HG03159 (cell line): ENCODE data around the gene CRYGN.

Source experiments
- ATAC-seq: cut with Tn5 transposase; IDR thresholded peaks from one replicate; pipeline ENCODE4 v1.9.1; 2021; ENCODE audit warnings: mild to moderate bottlenecking, moderate library complexity; ENCODE audit not compliant: unreplicated experiment

CRYGN gene

DNA sequence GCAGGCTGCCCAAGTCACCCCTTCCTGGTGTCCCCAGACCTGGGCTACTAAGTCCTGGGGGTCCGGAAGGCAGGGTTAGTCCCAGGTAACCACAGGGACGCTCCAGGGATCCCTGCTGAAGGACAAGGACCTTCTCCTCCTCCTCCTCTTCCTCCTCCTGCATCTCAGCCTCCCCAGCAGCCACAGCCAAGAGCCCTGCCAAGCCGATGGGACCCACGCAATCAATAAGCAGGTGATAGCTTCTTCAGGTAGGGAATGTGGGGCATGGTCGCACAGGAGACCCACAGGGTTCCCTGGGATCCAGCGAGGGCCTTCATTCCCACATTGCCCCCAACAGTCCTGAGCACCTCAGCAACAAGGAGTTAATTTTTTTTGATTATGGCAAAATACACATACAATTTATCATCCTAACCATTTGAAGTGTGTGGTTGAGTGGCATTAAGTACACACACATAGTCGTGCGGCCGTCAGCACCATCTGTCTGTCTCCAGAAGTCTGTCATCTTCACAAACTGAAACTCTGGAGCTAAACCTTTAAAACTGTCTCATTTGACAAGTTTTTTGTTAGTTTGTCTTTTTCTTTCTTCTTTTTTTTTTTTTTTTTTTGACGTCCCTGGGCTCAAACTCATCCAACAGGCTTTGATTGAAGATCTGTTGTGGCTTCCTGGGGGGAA is 12.1 kb downstream of the CRYGN start:
- no peak for ATAC-seq

DNA sequence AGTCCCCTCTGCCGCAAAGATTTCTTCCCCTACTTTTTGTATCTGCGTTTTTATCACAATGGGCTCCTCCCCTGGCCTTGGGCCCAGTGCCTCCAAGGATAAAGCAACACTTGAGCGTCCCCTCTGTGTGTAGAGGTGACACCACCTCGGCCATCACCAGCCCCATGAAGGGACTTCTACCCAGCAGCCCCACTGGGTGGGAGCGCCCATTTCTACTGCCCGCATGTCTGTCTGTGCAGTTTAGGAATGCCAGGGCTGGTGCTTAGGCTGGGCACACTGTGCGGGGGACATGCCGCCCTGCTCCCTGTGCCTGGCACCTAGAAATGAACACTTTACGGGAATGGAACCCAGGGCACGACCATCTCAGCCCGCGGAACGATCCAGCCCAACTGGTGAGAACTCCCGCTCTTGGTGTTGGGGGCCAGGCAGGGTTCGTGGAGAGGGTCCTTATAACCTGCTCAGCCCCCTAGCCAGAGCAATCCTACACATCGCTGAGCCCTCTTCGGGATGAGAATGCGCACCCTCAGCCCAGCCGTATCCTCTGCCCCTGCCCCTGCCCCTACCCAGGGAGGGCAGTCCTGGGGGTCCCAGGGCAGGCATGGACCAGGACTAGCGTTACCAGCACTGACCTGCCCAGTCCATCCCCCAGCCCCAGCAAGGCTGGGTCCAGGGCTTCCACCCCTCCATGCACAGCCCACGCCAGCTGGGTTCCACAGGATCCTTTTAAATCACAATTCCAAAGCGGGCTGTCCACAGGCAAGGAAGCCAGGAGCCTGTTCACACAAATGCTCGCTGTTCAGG is 12.8 kb downstream of the CRYGN start:
- ATAC-seq: no peak

DNA sequence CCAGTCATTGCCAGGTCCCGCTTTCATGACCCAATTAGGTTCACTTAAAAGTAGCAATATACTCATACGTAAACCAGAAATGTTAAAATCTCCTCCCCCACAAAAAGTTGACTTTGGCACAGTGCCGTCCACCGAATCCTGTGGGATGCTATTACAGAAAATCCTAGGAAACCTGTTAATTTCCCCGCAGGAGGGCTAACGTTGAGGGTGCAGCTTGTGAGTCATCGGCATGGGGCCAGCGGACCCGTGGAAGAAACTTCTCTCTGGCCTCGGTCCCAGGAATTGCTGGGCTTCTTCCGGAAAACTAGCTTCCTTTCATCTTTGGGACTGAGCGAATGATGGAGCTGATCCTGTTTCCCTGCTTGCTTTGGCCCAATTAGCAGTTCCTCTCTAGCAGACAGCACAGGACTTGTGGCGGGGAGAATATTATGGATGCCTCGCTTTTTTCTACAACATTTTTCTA is 13.5 kb downstream of the CRYGN start:
- no peak for ATAC-seq

DNA sequence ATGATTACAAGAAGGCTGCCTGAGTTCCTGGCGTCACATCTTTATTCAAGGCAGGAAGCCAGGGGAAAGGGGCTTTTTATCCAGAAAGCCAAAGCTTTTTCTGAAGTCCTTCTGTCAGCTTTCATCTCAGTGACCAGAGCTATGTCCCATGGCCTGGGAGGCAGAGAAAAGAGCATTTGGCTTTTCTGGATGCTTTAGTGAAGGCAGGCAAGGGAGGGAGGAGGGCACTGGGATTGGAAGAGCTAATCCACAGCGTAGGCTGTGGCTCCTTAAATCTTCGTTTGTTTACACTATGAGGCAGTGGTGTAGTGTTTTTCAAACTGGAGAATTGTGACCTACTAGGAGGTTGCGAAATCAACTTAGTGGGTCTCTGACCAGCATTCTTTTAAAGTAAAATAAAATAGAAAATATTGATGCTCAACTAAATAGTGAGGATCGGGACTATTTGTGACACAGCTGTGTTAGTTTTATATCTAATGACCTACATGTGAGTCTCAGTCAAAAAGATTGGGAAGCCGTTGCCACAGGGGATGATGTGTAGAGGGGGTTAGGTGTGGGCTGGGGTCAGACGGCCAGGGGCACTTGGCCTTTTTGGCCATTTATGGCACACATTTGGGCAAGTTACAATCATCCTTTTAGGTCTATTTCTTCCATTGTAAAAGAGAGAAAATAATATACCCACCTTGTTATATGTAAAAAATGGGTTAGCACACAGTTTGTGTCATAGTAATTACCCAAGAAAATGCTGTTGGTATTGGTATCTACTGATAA is 14.1 kb downstream of the CRYGN start:
- ATAC-seq: no peak

DNA sequence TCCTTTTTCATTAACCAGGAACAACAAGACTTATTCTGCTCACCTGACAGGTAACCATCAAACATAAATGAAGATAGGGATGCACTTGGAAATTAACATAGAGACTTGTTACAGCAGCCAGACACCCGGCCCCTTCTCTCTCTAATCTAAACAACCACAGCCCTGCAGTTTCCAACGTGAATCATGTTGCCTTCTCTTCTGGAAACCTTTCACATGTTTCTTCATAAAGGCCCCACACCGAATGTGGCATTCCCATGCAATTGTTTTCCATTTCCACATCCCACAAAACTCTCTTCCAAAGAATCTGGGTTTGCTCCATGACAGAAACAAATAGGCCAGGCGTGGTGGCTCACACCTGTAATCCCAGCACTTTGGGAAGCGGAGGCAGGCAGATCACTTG is 15.1 kb downstream of the CRYGN start:
- no peak for ATAC-seq

DNA sequence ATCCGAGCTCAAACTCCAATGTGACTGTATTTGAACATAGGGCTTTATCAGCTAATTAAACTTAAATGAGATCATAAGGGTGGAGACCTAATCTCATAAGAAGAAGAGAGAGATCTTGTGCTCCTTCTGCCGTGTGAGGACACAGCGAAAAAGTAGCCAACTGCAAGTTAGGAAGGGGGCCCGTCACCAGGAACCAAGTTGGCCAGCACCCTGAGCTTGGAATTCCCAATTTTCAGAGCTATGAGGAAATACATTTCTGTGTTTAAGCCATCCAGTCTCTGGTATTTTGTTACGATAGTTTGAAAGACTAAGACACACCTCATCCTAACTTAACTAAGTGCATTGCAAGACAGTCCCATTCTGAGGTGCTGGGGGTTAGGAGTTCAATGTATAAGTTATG is 16.0 kb downstream of the CRYGN start:
- no peak for ATAC-seq

DNA sequence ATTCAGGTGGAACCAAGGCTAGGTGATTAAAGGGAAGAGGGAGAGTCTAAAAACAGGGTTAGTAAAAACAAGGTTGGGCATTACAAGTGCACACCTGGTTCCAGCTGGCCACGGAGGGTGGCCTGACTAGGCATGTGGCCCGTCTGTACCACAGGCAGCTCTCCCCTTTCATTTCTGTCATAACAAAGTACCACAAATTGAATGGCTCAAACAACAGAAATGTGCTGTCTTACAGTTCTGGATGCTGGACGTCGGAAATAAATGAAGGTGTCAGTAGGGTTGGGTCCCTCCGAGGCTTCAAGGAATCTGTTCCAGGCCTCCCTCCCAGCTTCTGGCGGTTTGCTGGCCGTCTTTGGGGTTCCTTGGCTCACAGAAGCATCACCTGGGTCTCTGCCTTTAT is 16.7 kb downstream of the CRYGN start:
- ATAC-seq: no peak

DNA sequence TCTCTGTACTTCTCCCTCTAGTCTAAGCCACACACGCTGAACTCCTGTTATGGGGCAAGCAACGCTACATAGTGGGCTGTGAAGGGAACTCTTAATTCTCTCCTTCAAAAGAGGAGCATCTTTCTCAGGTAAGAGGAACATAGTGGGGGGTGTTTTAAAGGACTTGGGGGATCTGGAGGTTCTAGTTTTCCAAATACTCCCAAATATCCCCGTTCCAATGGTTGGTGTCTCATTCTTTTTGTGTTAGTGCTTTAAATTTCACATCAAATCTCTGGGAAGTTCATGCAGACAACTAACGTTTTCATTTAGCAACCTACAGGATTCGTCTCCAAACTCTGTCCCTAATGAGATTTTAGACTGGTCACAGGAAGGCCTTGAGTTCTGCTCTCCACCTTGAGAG is 17.7 kb downstream of the CRYGN start:
- no peak for ATAC-seq

DNA sequence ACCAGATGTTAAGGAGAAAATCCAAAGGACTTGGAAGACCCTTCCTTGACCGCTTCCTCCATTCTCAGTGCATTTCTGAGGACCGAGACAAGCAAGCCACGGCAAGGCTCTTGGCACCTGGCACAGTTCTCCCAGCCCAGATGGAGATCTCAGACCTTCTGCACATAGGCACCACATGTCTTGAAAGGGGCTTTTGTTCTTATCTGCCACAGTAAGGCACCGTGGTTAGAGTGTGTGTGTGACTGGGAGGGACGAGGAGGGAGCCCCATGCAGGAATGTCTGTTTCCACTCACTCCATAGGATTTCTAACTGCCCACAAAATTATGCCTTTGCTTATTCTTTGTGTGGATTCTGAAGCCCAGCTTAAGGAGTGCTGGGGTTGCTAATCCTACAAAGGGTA is 19.8 kb downstream of the CRYGN start:
- no peak for ATAC-seq

DNA sequence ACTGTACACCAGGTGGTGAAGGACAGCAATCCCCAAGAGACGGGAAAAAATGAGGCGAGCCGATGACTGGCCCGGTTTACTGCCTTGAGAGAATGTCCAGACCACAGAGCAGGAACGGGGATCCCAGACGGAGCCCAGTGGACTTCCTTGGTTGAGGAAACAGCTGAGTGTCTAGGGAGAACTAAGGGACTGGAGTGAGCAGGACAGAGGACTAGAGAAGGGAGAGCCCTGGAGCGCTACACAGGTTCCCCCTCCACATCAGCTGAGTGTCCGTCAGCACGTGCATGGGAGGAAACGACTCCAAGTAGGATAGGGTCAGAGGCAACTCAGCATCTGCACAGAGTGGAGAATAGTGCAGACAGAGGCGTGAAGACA is 23.0 kb downstream of the CRYGN start:
- no peak for ATAC-seq

DNA sequence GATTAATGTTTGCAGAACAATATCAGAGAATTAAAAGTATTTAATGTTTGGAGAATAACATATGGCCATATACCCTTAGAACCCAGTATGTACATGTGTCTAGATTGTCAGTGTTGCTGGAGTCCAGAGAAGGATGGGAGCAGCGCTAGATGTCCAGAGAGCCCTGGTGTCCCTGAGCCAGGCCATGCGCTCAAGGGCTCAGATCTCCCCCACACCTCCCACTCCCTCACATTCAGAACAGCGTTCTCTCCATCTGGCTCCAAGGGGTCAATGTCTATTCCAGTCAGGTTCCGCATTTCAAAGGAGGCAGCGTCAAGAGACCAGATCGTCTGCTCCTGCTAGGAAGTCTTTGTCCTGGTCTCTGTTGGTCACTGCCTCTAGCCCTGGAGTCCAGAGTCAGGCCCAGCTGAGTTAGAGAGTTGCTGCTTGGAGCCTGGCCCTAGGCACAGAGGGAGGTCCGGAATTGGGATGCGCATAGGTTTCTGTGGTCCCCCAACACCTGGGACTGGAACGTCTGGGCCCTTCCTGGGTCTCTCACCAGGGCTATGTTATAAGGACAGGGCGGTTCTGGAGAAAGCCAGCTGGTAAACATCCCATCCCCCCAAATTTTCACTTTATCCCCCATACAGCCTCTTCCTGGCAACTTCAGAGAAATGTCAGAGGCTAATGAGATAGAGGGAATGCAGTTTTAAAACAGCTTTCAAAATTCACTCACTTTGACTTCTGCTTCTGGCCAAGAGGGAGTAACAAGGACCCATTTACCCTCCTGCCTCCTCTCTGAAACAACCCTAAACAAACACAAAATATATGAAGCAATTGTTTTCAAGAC is 23.6 kb downstream of the CRYGN start:
- ATAC-seq: no peak

DNA sequence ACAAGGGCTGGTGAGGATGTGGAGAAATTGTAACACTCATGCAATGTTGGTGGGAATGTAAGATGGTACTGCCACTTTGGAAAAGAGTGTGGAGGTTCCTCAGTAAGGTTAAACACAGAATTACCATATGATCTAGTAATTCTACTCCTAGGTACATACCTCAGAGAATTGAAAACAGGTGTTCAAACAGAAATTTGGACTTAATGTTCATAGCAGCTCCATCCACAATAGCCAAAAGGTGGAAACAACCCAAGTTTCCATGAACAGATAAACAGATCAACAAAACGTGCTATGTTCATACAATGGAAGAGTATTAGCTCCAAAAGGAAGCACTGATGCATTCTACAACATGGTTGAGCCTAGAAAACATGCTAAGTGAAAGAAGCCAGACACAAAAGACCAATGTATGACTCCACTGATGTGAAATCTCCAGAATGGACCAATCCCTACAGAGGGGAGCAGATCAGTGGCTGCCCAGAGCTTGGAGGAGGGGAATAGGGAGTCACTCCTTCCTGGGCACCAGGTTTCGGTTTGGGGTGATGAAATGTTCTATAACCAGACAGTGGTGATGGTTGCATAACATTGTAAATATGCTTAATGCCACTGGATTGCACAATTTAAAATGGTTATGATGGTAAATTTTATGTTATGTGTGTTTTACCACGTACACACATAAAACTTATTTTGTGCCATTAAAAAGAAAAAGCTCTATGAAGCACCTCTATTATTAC is 24.4 kb downstream of the CRYGN start:
- ATAC-seq: no peak

DNA sequence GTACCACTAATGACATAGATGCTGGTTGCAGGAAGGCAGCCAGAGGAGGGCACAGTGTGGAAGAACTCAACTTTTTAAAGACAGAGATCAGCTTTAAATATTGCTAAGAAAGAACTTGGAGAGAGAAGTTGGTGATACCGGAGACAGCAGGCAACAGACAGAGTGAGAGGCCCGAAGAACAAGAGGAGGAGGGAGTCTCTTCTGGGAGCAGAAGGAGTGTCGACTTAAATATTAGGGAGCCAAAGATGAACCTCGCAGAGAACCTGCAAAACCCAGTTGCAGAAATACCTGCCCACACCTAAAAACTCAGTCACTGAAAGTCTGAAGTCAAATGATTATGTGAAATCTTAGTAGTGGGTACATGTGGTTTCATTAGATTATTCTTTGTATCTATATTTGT is 26.7 kb downstream of the CRYGN start:
- no peak for ATAC-seq

DNA sequence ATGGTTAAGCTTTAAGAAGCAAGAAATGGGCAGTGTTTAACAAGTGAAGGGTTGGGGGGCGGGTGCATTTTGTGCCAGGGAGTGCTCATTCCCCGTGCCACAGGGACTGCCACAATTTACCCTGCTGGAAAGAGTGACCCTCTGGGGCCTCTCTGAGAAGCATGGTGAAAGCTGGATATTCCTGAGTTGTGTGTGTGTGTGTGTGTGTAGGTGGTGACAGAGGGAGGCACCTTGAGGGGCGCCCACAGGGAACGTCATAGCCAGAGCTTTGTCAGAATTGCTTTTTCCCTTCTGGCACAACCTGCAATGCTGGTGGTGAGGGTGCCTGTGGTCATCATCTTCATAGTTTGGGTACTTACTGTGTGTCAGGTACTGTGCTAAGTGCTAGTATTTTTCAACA is 27.6 kb downstream of the CRYGN start:
- no peak for ATAC-seq

DNA sequence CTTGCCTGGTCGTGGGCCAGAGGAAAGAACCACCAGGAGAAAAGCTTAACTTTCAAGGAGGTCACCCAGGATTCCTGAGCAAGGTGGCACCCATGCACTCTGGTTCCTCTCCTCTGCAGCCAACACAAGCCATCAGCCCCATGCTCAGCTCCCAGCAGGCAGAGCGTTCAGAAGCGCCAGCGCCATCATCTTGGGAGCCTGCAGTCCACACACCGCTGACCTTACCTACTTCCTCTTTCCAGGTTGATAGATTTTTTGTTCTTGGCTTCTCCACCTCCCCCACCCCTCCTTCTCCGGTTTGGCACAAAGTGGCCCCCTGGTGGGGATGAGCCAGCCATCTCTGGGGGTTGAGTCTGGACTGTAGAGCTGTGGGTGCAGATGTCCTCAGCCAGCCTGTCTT is 28.4 kb downstream of the CRYGN start:
- no peak for ATAC-seq

DNA sequence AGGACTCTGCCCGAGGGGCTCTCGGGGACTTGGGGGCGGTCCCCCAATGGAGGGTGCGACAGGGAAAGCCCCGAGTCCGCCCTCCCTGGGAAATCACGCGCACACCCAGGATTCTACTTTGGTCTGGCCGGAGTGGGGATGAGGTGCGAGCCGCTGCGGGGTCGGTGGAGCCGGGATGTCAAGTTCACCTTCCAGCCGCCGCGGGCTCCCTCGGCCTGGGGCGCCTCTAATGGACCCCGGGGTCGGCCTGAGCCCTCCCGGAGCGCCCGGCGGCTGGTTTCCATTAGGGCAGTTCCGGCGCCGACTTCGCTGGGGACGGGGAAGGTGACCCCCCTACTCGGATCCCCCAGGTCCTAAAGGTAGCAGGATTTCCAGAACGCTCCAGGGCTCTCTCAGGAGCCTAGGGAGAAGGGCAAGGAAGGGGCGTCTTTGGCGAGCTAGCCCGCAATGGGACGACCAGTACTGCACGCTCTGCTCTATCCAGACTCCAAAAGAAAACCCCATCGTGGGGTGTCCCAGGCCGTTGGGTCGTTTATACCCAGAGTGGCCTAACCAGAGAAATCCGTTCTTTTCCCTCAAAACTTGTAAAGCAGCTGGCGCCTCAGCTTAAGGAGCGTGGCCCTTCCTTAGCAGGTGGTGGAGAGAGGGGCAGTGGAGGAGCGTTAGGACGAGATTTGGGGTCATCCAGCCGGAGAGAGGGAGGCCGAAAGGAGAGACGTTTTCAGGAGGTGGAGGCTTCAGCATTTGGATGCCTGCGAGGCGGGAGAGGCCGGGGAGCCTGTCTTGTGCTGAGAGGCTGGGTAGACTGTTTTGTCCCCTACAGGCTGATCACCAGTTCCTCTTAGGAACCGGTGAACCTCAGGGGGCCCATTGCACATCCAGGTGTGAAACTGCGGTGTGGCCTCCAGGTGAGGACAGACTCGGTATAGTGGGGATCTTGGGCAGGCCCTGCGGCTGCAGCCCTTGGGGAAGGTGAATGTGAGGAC is 29.2 kb downstream of the CRYGN start:
- ATAC-seq: no peak

DNA sequence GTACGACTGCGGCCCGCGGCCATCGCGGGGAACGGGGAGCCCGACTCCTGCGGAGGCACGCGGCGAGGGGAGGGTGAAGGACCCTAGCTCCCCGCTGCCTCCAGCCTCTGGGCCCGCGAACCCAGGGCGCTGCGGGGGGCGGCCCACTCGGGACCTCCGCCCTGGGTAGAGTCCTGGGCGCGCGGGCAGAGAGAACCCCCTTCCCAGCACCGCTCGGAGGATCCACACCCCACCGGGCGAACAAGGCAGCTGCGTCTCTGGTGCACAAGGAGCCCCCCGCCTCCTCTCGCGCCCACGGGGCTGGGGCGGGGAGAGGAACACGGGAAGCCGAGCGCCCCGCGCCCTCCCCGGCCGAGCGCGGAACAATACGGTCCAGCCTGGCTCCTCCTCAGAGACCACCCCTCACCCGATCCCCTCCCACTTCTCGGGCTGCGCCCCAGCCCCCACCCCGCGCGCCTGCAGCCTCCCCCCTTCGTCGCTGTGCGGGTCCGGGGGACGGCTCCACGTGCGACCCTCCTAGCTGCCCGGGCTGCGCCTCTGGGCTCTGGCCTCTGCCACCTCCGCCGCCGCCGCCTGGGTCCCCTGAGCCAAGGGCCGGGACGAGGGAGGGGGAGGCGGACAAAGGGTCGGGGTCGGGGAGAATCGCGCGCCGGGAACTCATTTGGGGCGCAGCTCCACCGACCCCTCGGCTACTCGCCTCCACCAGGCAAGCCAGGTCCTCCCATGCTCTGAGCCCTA is 30.1 kb downstream of the CRYGN start, which contains the start of gene WDR86:
TSS of gene WDR86 (minus strand) at position 372 of the 738 bp plus-strand sequence. CDS start 449 bp downstream, outside the sequence.
- ATAC-seq: no peak
